HL-60/S4 treated with phorbol 12-myristate 13-acetate at 8.2 ng/mL for 4 days and 3 days (cell line): ENCODE data around the gene LEPROT.
"Not testable (repeated sequence)": the region's sequence is repeated elsewhere in the genome, so short reads cannot be mapped to it uniquely, and the experiment has no call there.

ENCODE experiments used
- in situ Hi-C: fragments of 300-500 bp; cut with MboI; formaldehyde crosslinking; loops from 2 replicates; pipeline ENCODE4 v1.15.0; 2022; ENCODE audit warnings: low sequenced_read_pairs

LEPROT gene

DNA sequence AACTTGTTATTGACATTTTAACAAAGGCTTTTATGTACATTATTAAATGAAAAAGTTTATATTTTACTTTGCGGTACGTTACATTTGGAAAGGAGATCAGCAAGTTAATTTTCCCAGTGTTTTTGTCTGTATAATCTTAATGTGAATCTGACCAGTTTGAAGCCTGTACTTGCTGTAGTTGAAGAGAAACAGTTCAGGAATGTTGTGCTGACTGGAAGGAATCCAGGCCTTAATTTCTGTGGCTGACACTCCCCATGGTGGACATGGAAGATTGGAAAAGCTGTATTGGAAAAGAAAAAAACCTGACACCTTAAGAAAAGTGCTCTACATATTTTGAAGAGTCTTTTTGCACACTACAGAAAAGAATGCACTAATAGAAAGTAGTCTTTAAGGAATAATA is 15.5 kb downstream of the LEPROT start:
- in situ Hi-C loops: no loop called here

DNA sequence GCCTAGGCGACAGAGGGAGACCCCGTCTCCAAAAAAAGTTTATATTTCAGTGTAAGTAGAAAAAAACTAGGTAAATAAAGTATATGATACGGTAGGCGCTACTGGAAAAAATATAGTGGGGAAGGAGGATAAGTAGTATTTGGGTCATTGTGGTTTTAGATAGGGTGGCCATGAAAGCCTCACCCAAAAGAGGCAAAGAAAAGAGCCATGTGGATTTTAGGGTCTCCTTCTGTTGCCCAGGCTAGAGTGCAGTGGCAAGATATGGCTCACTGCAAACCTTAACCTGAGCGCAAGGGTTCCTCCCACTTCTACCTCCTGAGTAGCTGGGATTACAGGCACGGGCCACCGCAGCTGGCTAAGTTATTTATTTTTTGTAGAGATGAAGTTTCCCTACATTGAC is 17.1 kb downstream of the LEPROT start:
- in situ Hi-C loops: no loop called here

DNA sequence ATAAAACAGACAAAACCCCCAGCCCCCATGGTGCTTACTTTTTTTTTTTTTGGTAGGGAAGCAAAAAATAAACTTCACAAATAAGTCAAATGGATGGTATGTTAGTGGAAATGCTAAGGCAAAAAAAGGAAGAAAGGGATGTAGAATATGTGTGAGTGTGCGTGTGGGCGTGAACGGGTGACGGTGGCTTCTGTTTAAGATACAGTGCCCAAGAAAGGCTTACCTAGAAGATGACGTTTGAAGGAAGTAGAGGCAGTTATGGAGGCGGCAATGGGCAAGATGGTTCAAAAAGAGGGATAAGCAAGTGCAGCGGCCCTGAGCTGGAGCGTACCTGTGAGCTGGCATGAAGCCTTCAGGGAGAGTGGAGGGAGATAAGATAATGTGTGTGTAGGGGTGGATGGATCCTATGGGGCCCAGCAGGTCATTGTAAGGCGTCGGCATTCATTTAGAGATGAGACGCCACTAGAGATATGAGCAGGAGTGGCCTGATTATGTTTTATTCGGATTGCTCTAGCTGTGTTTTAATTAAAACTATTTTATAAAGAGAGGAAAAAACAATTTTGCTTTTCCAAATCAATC is 19.9 kb downstream of the LEPROT start:
- in situ Hi-C loops: no loop called here

DNA sequence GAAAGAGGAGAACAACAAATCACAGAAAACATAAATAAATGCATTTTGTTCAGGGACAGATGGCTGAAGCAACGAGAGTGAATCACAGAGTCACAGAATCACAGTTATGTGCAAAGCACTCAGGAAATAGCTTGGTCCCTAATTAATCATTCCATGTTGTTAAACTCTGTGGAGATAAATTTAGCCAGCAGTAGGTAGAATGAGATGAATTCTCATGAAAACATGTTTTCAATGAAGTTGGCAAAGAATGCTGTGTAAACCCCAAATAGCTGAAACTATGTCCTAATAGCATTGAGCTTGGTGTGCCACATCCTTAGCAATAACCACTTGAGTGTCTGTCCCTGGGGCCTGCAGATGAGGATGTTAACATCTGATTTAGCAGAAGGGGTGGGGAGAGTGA is 20.4 kb downstream of the LEPROT start:
- in situ Hi-C loops: no loop called here

DNA sequence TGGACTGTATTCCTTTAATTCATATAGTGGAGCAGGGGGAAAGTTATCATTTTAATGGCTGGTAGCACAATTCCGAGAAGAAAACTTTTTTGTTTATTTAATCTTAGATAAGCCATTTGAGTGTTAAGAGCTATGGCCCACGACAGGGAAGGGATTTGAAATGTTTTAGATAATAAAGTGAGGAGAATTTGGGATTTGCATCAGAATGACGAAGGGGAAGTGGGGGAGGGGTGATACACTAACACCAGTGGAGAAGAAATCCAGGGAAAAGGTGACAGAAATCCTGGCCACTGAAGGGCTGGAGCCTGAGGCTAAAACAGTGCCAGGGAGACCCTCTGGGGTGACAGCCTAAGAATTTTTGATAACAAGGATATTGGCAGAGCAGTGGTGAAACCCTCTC is 21.0 kb downstream of the LEPROT start:
- in situ Hi-C loops: no loop called here

DNA sequence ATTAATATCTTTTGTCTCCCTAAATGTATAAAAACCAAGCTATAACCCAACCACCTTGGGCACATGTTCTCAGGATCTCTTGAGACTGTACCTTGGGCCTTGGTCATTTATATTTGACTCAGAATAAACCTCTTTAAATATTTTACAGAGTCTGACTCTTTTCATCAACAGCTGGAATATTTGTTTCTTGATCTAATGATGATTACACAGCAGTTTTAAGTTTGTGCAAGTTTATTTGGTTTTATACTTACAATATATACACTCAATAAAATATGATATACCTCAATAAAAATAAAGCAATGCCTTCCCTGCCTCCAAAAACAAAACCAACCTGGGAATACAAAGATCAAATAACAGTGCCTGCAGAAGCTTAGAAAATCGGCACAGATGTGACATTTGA is 22.0 kb downstream of the LEPROT start:
- in situ Hi-C loops: no loop called here

DNA sequence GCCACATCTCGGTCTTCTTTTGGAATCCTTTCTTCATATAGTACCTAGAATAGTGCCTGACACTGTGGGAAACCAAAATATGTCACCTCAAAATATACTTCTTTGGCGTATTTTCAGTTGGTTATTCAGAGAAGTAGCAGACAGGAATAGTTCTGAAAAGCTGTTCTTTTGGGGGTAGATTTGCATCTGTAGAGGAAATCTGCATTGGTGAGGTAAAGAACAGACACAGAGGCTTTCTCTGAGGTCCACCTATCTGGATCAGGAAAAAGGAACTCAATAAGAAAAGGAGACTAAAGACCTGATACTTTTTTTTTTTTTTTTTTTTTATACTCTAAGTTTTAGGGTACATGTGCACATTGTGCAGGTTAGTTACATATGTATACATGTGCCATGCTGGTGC is 23.2 kb downstream of the LEPROT start:
- in situ Hi-C loops: no loop called here

DNA sequence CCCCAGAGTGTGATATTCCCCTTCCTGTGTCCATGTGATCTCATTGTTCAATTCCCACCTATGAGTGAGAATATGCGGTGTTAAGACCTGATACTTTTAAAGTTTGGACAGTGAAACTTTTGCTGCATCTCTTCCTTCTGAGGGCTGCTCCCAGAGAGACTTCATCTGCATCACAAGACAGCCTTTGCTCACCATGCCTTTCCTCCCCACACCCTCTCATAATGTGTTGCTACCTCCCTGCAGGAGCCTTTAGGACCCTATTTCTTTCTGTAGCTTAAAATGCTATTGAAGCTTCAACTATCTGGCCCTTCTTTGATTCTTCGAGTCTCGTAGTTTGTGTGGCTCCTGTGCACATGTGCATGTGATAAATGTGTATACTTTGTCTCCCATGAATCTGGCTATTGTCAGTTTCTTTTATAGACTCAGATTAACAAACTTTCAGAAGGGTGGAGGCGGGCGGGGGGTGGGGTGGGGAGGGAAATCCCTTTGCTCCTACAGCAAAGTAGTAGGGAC is 23.7 kb downstream of the LEPROT start:
- in situ Hi-C loops: no loop called here

DNA sequence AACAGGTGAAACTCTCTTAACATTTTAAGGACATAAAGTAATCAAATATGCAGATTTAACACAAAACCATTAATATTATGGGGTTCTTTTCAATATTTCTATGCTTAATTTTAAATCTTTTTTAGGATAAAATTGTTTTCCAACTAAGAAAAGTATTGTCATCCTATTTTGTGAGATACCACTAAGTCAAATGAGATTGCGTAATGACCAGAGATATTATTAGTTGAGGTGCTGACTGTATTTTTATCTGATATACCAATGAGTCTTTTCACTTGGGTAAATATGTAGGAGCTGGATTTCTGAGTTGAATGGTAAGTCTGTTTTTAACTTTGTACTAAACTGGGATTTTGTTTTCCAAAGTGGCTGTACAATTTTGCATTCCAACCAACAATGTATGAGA is 25.4 kb downstream of the LEPROT start:
- in situ Hi-C loops: no loop called here

DNA sequence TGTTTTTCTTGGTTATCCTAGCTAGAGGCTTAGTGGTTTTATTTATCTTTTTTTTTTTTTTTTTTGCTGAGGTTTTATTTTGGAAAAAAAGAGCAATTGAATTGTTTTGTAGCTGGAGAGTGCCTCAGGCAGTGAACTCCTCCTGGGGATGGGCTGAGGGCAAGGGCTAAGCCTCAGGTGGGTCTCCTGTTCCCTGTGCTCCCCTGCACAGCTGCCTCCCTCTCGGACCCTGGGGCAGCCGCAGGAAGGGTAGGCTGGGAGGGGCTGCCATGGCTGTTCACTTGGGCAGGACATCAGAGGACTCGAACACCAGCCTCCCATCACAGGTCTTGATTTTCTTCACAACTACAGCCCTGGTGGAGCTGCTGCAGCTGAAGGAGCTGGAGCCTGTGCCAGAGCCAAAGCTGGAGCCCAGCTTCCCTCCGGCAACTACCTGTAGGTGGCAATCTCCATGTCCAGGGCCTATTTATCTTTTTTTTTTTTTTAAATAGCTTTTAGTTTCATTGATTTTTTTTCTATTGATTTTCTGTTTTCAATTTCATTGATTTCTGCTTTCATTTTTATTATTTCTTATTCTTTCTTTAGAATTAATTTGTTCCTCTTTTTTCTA is 28.9 kb downstream of the LEPROT start:
- in situ Hi-C loops: no loop called here

DNA sequence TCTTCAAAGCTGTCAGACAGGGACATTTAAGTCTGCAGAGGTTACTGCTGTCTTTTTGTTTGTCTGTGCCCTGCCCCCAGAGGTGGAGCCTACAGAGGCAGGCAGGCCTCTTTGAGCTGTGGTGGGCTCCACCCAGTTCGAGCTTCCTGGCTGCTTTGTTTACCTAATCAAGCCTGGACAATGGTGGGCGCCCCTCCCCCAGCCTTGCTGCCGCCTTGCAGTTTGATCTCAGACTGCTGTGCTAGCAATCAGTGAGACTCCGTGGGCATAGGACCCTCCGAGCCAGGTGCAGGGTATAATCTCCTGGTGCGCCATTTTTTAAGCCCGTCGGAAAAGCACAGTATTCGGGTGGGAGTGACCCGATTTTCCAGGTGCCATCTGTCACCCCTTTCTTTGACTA is 35.2 kb downstream of the LEPROT start:
- in situ Hi-C loops: not testable (repeated sequence)

DNA sequence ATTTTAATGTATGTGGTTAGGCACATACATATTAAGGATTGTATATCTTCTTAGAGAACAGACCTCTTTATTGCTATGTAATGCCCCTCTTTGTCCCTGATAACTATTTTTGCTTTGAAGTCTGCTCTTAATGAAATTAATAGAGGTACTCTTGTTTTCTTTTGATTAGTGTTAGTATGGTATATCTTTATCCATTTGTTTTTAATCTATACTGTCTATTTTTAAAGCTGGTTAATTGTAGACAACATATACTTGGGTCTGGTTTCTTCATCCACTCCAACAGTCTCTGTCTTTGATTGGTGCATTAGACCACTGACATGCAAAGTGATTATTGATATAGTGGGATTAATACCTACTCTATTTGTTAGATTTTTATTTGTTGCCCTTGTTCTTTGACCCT is 36.0 kb downstream of the LEPROT start:
- in situ Hi-C loops: no loop called here

DNA sequence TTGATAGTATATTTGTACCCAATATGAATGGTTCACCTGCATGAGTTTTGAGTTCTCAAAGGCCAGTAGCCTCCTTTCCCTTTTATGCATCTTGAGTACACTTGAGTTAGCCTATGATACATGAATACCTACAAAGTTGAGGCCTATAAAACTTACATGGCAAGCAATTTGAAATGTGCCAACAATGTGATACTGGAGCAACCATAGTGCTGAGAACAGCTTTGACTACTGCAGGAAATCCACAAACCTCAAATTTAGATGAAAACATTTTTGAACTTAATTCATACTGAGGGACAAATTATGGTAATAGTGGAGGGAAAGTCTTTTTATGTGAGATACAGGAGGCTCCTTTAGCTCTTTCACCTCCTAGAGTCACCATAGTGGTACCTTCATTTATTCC is 37.4 kb downstream of the LEPROT start:
- in situ Hi-C loops: no loop called here

DNA sequence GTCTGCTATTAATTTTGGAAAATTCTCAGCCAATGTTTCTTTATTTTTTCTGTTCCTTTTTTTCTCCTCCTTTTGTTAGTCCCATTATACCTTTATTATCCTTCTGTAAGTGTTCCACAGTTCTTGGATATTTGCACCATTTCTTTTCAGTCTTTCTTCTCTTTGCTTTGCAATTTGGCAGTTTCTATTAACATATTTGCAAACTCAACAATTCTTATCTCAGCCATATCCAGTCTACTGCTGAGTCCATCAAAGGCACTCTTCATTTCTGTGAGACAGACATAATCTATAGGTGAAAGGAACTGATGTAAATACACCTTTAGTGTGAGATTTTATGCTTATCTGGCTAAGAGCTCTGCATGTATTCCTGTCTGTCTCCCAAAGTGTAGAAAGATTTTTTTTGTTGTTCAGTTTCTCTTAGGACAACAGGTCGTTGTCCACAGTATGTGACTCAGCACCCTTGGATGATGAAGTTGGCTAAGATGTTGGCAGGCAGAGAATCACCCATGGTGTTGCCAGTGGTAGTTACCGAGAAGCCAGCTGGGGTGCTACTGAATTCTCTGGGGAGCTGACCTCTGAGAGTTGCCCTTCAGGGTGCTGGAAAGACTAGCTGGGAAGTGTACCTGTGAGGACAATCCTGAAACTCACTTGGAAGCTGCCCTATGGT is 38.4 kb downstream of the LEPROT start:
- in situ Hi-C loops: no loop called here

DNA sequence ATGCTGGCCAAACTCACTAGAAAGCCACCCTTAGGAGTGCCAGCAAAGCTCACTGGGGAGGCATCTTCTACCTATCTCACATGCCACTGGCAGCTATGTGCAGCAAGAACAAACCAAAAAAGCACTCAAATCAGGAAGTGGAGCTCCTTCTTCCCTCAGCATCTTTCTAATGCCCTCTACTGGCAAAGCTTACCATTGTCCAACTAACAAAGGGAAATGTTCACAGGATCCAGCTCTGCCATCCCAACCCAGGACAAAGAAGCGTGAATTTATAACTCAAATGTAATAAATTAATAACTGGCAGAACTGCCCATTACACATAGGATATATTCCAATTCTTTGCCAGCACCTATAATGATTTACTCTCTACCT is 38.9 kb downstream of the LEPROT start:
- in situ Hi-C loops: no loop called here

DNA sequence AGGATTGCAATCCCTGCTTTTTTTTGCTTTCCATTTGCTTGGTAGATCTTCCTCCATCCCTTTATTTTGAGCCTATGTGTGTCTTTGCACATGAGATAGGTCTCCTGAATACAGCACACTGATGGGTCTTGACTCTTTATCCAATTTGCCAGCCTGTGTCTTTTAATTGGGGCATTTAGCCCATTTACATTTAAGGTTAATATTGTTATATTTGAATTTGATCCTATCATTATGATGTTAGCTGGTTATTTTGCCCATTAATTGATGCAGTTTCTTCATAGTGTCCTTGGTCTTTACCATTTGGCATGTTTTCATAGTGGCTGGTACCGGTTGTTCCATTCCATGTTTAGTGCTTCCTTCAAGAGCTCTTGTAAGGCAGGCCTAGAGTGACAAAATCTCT is 45.4 kb downstream of the LEPROT start:
- in situ Hi-C loops: not testable (repeated sequence)

DNA sequence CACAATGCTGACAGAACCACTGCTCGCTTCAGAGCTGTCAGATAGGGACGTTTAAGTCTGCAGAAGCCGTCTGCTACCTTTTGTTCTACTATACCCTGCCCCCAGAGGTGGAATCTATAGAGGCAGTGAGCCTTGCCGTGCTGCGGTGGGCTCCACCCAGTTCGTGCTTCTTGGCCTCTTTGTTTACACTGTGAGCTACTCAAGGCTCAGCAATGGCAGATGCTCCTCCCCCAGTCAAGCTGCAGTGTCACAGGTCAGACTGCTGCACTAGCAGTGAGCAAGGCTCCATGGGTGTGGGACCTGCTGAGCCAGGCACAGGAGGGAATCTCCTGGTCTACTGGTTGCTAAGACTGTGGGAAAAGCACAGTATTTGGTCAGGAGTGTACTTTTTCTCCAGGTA is 47.1 kb downstream of the LEPROT start:
- in situ Hi-C loops: no loop called here

DNA sequence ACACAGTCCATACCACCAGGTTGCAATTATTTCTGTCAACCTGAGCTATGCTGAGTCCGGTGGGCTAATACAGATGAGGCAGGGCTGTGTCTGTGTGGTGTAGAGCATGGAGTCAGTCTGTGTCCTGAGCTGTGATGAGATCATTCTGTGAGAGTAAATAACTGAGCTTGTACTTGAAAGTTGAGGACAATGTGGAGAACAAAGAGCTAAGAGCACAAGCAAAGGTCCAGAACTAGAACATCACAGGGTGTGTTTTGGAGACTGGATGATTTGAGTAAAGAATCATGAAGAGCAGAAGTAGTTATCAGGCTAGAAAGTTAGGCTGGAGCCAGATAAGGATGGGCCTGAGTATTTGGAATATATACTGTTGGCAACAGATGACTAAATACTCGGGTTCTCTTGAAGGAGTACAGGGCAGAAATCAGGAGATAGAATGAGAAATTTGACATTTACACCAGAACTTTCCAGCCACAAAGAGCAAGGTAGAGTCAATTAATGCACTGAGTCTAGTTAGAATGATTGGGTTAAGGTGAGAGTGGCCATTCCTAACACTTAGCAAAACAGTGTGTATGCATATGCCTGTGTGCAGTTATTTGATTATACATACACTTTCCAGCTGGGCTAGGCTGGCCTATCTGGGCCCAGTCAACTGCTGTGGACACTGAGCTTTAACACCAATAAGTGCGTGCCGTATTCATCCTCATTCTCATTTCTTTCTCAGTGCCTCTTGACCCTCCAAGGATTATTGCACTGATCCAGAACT is 48.8 kb downstream of the LEPROT start:
- in situ Hi-C loops: no loop called here

DNA sequence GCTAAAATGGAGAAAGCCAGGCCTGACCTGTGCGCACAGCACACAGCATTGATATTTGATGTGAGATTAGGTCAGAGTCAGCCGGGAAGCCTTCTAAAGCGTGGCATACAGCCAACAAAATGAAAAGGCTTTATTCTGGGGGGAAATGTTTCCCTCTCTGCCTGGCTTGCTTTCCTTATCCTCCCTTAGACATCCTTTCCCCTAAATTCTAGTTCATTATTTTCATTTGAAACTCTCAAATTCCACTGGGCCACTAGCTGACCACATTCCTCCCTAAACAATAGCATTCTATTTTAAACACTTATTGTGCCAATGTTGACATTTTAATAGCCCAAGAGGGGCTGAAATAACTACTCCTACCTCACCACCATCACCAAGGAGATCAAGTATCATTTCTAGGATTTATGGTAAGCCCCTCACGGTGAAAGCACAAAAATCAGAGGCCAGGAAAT is 49.4 kb downstream of the LEPROT start:
- in situ Hi-C loops: no loop called here

DNA sequence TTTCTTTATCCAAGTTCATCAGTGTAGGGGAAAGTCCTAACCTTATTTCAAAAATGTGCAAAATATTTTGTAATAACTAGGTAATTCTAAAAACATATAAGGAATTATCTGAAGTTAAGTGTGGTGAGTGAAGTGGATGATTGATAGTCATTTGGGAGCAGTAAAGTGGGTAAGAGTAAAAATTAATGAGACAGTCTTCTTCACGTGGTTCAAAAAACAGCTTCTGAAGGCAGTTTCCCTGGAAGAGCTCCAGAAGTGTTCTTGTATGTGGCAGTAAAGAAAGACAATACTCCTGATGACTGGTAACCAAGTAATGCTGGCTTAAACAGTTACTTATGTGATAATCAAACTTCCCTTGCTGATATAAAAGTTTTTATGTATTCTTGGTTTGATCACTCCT is 50.3 kb downstream of the LEPROT start:
- in situ Hi-C loops: no loop called here

DNA sequence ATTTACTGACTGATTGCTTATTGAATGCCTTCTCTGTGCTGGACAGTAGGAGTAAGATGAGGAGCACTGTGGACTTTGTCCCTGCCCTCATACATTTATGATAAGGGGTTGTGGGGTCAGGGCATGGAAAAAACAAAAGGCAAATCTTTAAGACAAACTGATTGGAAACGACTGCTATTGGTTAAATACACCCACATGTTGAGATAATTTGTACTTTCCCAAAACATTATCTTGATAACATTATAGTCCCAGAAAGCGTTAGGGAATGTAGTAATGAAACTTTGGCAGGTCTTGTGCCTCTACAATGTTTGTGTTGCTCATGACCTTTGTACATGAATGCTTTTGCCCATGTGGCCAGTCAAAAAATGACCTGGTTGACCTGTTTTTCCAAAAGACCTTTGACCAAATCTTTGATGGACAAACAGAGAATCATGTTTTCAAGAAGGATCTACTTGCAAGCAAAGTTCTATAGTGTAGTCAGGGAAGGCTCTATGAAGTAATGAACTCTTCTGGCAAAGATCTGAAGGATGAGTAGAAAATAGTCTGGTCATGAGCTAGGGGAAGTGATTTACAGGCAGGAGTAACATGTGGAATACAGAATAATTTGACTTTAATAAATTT is 50.9 kb downstream of the LEPROT start:
- in situ Hi-C loops: no loop called here
